ENCODE measurements around the gene SUMF1.
"Not testable (repeated sequence)": the region's sequence is repeated elsewhere in the genome, so short reads cannot be mapped to it uniquely, and the experiment has no call there.

SUMF1 gene

DNA sequence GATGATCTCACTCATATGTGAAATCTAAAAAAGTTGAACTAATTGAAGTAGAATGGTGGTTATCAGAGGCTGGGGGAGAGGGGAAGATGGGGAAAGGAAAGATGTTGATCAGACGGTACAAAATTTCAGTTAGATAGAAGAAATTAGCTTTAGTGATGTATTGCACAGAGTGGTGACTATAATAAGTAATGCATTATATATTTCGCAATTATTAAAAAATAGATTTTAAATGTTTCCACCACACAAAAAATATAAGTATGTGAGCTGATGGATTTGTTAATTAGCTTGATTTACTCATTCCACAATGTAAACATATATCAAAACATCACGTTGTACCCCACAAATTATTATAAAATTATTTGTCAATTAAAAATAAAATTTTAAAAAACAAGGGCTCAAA is 8.1 kb downstream of the SUMF1 start:
- DNase-seq, result no peak

DNA sequence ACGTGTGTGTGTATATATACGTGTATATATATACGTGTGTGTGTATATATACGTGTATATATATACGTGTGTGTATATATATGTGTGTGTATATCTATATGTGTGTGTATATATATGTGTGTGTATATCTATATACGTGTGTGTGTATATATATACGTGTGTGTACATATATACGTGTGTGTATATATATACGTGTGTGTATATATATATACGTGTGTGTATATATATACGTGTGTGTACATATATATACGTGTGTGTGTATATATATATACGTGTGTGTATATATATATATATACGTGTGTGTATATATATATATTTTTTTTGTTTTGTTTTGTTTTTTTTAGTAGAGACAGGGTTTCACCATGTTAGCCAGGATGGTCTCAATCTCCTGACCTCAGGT is 10.3 kb downstream of the SUMF1 start:
- DNase-seq, result not testable (repeated sequence)

DNA sequence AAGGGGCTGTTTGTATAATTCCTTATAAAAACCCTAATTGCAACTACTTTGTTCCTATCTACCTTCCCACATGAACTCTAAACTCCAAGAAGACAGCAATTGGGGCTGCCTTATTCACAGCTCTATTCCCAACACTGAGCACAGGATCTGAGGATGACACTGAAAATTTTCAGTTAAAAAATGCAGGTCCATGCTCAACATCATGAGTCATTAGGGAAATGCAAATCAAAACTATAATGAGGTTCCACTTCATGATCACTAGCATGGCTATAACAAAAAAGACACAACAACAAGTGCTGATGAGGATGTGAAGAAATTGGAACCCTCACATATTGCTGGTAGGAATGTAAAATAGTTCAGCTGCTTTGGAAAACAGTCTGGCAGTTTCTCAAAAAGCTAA is 12.9 kb downstream of the SUMF1 start:
- no peak for DNase-seq

DNA sequence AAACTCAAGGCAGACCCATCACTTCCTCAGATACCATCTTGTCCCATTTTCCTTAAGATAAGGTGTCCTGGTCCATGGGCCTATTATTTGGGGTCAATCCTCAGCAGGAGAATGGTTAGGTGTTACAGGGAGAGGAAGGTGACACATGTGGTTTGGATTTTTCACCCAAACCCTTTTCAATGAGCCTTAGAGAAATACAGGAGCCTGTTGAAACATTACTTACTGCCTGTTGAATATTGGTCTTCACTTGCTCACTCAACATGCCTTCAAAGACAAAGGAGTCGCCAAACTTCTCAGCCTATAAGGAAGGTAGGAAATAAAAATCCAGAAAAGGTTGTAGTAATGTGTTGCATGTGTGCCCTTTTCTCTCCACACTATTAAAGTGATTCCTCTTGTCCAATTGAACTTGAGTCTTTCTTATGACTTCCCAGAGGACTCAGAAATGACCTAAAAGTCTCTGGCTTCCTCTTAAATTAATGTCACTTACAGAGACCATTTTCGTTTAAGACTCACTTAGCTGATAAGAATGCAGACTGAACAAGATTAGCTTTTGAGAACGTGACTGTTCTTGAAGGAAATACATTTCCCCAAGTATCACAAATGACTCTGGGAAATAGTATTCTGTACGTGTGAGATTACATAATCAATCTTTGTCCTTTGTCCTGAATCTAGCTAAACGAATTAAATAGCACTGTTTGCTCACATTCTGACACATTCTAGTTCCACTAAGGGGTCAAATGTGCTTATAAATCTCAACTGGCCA is 17.8 kb downstream of the SUMF1 start:
- DNase-seq, result no peak

DNA sequence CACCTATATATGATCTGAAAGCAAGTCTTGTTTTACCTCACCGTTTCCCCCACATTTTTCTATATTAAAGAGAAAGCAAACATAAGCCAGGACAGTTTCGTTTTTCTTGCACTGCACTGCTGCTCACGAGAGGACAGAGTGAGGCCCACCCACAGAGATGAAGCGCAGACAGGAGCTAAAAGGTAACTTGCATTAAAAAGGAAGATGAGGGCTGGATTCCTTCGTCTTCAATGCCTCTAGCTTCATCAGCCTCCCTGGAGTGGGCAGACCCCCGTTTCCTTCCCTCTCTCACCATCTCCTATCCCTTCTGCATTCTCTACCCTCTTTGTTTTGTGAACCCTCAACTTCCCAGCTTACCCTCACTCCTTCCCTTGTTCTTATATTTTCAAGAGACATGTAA is 18.9 kb downstream of the SUMF1 start:
- DNase-seq, result no peak

DNA sequence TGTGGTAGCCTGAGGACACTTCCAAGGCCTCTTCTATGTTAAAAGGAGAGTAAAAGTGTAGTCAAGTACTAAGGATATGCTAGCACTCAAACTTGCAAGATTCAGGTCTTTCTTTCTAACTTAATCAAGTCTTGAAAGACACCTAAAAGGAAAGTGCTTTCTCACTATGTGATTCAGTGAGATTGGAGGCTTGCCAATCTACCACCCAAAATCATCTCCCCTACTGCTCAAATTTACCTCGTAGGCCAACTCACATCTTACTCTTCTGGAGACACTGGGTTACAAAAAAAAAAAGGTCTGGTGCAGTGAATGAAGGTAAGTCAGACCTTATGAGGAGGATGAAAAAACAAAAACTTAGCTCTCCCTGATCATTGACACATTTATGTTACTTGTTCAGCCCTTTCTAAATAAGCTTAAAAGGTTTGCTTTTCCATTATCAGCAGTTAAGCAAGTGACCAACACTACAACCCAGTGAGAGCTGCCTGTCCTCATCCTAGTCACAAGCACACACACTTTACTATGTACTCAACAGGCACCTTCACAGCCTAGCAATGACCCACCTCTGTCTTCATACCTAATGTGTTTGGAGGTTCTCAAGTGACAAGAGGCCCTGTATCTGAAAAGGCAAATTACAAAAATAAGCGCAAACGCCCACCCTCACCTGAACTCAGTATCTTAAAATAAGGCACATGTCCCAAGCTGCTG is 19.6 kb downstream of the SUMF1 start:
- no peak for DNase-seq

DNA sequence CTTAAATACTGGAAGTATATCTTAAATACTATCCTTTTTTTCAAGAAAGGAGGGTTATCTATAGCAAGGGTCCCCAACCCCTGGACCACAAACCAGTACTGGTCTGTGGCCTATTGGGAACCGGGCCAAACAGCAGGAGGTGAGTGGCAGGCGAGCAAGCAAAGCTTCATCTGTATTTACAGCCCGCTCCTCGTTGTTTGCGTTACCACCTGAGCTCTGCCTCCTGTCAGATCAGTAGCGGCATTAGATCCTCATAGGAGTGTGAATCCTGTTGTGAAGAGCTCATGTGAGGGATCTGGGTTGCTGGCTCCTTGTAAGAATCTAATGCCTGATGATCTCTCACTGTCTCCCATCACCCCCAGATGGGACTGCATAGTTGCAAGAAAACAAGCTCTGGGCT is 26.1 kb downstream of the SUMF1 start:
- DNase-seq, result no peak

DNA sequence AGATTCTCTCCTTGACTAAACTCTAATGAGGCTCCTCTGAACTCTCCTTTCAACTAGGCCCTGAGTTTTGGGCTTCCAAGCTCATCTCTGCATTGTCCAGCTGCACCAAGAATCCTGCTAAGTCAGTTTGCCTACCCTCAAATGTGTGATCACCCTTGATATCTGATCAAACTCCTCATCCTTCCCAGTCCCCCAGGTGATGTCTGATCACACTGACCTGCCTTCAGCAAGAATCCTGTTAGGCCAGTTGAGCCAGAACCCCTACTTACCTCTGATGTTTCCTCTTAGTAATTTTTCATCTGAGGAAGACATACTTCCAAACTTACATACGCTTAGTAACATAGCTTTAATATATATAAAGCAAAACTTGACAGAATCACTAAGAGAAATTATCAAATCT is 28.8 kb downstream of the SUMF1 start:
- no peak for DNase-seq

DNA sequence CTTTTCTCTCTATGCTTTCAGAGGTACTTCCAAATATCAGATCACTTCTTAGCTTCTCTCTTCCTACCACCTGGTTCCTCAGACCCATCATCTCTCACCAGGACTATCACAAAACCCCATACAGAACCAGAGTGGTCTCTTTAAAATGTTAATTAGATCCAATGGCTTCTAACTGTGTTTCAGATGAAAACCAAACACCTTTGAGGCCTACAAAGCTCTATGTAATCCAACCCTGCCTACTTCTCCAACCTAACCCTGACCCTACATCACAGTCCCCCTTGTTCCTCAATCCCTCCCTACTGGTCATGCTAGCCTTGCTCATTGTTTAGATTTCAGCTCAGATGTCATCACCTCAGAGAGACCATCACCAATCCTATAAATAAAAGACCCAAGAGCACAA is 34.8 kb downstream of the SUMF1 start:
- no peak for DNase-seq

DNA sequence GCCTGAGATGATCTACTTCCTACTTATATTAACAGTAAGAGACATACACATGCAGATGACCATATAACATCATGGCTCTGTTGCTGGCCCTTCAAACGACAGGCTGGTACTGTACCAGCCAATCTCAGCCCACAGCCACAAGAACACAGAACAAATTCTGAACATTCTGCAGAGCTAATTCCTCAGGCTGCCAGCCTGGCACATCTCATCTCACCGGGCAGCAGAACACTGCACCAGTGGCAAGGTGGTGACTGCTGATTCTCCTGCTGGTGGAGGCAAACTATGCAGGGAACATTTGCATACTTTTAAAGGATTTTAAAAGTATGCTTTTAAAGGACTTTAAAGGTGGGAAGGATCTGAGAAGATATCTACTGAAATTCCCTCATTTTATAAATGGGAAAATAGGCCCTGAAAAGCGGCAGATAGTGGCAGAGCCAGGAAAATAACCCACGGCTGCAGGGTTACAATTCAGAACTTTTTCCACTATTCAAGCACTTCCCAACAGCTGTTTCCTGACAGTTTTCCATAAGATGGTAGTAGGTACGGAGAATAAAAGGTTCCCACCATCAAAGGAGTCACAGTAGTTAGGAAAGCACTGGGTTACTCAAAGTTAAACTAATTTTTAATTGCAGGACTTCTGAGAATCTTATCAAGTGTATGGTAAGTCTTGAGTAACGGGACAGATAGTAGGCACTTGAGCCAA is 37.3 kb downstream of the SUMF1 start:
- no peak for DNase-seq

DNA sequence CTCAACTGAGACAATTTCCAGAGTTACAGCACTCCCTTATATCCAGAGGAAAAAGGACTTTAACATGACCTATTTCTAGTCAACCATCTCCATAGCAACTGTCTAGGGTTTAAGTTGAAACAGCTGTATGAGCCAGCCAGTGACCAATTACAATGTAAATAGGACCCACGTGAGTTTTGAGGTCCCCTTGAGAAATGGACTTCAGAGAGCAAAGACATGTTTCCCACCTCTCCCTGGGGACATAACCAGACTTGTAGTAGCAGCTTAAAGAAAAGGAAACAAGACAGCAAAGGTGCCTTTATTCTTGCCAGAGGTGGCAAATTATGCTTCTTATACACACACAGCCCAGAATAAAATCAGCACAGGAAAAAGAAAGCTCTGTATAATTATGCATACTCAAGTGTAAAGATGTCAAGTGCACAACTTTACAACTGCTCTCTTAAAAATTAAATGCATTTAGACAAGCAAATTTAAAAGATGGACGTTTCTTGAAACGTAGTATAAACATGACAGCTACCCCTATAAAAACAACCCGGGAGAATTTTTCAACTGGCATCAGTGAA is 40.2 kb downstream of the SUMF1 start:
- DNase-seq, result no peak

DNA sequence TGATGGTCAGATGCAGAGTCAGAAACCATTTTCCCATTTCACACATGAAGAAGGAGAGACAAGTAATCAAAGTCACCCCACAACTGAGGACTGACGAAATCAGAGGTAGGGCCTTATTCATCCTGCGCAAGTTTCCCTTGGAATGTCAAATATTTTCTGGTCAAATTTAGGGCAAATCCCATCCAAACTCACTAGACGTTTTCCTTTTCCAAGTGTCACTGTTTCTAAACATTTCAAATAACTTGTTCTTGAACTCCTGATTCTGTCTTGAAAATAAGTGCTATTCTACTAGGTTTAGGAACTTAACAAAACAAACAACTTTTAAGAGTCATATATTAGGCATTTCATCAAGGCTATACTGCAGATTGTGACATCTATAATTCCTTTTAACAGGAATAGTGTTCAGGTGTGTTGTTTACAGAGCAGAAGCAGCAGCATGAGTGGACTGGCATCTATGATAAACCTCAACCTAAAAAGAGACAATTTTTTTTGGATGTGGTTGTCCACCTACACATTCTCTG is 40.7 kb downstream of the SUMF1 start:
- DNase-seq, result no peak

DNA sequence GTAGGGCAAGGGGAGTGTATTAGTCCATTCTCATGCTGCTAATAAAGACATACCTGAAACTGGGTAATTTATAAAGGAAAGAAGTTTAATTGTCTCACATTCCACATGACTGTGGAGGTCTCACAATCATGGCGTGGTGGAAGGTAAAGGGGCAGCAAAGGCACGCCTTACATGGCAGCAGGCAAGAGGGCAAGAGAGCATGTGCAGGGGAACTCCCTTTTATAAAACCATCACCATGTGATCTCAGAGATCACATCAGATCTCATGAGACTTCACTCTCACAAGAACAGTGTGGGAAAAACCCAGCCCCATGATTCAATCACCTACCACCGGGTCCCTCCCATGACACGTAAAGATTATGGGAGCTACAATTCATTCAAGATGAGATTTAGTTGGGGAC is 41.4 kb downstream of the SUMF1 start:
- DNase-seq, result no peak

DNA sequence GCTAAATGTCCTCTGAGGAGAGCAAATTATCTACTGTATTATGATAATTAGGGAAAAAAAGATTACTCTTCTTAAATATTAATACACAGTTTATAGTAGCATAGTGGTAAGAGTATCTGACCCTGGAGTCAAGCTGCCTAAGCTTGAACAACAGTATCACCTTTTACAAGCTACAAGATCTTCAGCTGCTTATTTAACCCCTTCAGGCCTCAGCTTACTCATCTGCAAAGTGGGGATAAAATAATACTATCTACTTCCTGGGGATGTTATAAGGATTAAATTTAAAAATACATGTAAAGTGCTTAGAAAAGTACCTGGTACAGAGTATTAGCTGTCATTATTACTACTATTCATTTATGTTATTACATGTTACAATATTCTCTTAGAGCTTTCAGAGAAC is 42.0 kb downstream of the SUMF1 start:
- no peak for DNase-seq

DNA sequence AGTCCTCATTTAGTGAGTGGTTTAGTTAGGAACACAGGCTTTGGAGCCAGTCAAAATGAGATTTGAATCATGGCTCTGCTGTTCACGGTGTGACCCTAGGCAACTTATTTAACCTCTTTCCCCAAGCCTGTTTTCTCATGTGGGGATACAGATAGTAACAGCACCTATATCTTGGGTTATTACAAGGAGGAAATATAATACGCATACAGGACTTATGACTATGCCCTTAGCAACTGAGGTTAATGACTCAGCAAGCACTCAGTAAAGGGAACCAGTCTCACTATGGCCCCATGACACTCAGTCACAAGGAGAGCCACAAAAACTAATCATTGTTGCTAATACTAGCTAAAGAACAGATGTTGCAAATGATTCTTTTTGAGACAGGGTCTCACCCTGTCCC is 45.9 kb downstream of the SUMF1 start:
- no peak for DNase-seq

DNA sequence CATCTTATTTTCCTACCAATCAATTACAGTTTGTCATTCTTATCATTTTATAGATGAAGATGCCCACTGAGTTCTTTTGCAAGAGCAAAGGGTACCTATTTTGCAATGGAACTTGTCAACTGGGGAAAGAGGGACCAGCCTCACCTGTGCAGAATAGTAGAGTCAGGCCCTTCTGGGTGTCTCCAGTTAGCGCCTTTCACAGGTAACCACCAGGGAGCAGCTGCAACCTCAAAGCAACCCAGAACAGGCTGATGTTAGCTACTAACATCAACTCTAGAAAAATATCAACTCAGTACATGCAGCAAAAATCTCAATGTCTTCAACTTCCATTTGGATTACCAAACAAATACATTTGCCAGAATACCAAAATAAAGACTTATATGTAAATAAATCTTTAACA is 47.1 kb downstream of the SUMF1 start:
- no peak for DNase-seq

DNA sequence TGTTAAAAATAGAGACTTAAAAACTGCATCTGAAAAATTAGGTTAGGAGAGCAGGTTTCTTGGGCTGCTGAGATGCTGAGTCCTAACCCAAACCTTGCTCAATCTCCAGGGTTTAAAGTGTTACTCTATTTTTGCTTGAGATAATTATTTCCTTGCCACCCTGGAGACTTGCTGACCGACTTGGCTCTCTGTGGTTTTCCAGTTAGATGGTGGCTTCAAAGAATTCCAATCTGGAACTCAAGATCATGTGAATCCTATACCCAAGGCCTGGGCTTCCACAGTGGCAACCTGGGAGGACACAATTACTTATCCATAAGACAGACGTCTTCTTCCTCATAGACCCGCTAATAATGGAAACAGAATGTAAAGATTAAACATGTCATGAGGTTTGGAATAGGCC is 47.7 kb downstream of the SUMF1 start:
- no peak for DNase-seq

DNA sequence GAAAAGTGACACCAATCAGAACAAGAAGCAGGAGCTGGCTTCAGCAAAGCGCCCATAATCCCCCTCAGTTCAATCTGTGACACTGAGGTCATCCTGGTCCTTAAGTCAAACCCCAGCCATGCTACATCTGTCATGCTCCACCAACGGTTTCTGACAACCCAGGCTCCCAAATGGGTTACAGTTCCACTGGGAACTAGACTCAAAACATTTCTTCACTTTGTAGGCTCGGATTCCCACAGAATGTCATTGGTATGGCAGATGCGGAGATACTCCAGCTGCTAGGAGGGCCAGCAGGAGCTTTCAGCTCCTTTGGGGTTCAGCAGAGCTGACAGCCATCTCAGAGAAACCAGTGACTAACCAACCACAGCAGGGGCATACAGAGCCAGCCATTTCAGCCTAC is 48.9 kb downstream of the SUMF1 start:
- DNase-seq, result no peak

DNA sequence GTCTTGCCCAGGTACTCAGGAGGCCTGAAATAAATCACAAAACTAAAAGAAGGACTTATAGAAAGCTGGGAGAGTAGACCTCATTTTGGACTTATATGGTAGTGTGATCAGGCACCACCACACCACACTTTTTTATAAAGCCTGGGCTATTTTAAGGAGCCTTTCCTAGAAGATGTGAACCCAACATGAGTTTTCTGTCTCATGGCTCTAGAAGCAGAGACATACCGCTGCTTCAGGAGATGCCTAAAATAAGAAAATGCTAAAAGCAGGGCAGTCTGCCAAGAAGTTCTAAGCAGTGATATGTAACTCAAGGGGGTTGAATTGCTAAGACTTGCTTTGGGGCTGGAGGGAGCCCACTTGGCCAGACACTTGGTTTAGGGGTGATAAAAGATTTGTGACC is 49.6 kb downstream of the SUMF1 start:
- no peak for DNase-seq

DNA sequence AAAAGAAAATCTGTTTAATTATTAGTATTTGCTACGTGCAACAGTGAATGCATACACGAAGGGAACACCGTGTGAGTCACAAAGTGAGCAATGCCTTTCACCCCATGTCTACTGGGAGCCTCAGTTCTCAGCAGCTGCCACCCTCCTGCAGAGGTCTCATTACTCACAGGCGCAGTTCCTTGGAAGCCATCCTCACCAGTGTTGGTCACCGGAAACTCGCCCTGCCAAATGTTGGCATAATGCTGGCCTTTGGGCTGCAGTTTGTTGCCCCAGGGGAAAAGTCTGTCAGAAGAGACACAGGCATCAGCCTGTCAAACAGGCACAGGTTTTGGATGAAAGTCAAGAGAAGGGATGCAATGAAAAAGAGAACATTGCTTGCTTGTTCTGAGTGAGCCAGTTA is 50.1 kb downstream of the SUMF1 start:
- no peak for DNase-seq

DNA sequence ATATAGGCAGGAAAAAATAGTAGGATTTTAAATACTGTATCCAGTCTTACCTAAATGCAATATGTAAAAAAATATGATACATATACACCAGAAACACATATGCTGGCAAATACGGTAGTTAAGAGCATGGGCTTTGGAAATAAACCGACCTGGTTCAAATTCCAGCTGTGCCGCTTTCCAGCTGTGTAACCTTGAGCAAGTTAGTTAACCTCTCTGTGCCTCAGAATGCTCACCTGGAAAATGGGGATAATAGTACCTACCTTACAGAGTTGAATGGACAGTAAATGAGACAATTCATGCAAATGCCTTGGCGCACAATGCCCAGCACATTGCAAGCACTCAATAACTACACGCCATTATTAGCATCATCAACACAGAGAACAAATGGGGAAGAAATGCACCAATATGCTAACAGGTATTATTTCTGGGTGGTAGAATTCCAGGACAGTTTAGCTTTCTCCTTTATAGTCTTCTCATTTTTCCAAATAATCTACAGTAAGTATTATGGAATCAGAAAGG is 50.6 kb downstream of the SUMF1 start:
- no peak for DNase-seq

DNA sequence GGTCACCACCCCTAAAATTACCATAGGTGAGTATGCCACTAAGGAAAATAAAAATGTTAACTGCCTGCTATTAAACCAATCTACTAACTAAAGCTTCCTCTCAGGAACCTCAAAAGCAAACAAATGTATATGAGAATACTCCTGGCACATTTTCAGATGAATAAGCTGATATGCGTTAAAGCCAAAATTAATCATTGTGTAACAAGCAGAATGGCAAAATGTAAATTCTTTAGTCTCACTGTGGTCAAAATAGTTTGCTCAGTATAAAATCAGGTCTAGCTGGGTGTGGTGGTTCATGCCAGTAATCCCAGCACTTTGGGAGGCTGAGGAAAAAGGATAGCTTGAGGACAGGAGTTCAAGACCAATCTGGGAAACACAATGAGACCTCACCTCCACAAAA is 53.6 kb downstream of the SUMF1 start:
- DNase-seq, result no peak

DNA sequence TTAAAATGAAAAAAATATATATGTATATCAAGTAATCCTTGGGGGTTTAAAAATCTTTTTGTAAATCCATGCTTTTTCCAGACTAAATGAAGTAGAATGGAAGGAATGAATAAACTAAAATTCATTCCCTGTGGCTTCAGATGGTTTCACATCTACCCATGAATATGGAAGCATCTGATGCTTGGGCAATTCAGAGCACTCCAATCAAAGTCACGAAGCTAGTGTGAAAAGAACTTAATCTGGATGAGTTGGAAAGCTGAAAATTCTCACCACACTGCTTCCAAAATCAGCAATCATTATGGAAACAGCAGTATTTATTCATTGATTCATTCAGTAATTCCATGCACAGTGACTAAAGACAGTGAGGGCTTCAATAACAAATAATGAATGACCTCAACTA is 55.2 kb downstream of the SUMF1 start:
- no peak for DNase-seq
